Prostate gland (tissue), 2 donors: ENCODE results near the gene R3HDM2. TPM values are rescaled to one million over a fixed set of nuclear protein-coding genes. Genes with fewer than 3 reads are reported as not detected.

ENCODE experiments used
- DNase-seq: peaks from one replicate; pipeline ENCODE4 v3.0.0-alpha.2; 2019; ENCODE audit warnings: low spot score
- H3K27ac ChIP-seq, 2 donors: fragments of 200-600 bp; sonication (generic); 2 replicates each; pipeline ENCODE4 v1.5.1; 2017 to 2019
- H3K27me3 ChIP-seq: fragments of 200-600 bp; sonication (generic); replicated peaks from 2 replicates; pipeline ENCODE4 v1.5.1; 2019; ENCODE audit not compliant: insufficient read depth
- H3K36me3 ChIP-seq, 2 donors: fragments of 200-600 bp; sonication (generic); 1 replicate in 1 of 2; 2 replicates in 1 of 2; pipeline versions ENCODE4 v1.5.1 to v1.8.1; 2017 to 2019
- H3K4me1 ChIP-seq: fragments of 200-600 bp; sonication (generic); replicated peaks from 2 replicates; pipeline ENCODE4 v1.5.1; 2019
- H3K4me3 ChIP-seq, 2 donors: fragments of 200-600 bp; sonication (generic); 2 replicates each; pipeline ENCODE4 v1.5.1; 2017 to 2019
- H3K9me3 ChIP-seq: fragments of 200-600 bp; sonication (generic); 2 replicates; pipeline ENCODE4 v1.5.1; 2017
- POLR2A ChIP-seq: fragments of 450-650 bp; IDR thresholded peaks from one replicate; pipeline ENCODE4 v1.6.1; 2016; ENCODE audit warnings: antibody characterized with exemption, mild to moderate bottlenecking
- POLR2AphosphoS5 ChIP-seq: sonication (generic); formaldehyde crosslinking; IDR thresholded peaks from one replicate; pipeline ENCODE4 v1.6.1; 2017; ENCODE audit warnings: antibody characterized with exemption
- WGBS: methylation state at CpG from one replicate; pipeline ENCODE4 v1.1.5; 2018; 5-methylcytosine and 5-hydroxymethylcytosine counted together
- intact Hi-C: fragments of 100-400 bp; cut with DNase I; formaldehyde crosslinking; loops from one replicate; pipeline ENCODE4 v1.14.2; 2022
- total RNA-seq, 2 donors: library from RNA; depleted of rRNA; stranded (reverse); fragments of >200 nt; gene quantifications; one replicate each; pipeline ENCODE4 v1.1.0, GENCODE V29; 2016
- TF ChIP-seq, protein P1 (sequence below), 4 experiments: fragments of 200-600 bp in 2 of 4; fragments of 450-650 bp in 2 of 4; sonication (generic) in 2 of 4; IDR thresholded peaks; 1 replicate in 3 of 4; 2 replicates in 1 of 4; pipeline ENCODE4 v1.5.1; 2016 to 2019; ENCODE audit warnings: antibody characterized with exemption in 4 of 4, mild to moderate bottlenecking in 2 of 4, moderate library complexity in 2 of 4

Gene R3HDM2
- total RNA-seq, 2 donors from 2014 or later, result 38.7 to 80.9 TPM

DNA sequence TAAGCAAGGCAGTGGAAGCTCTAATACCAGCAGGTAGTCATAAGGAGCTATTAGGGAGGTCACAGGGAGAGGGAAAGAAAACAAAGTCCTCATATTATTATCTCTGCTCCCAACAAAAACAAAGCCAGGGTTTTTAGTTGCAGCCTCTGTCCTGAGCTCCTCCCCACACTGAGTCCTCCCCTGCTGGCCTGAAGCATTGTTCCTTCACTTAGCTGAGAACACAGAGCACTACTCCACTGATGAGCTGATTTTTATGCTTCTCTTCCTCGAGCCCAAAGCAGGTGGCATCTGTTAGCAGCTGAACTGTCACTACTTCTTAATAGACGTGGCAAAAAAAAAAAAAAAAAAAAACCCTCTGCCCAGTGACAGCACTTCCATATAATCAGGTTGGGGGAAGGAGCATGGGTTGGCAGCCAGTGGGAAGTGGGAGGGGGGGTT lies 169.4 kb downstream of the R3HDM2 start:
- H3K27ac ChIP-seq, result no peak overlapping the region
- TF ChIP-seq POLR2AphosphoS5 (no peak), POLR2A (no peak)
- TF ChIP-seq, protein P1, sequence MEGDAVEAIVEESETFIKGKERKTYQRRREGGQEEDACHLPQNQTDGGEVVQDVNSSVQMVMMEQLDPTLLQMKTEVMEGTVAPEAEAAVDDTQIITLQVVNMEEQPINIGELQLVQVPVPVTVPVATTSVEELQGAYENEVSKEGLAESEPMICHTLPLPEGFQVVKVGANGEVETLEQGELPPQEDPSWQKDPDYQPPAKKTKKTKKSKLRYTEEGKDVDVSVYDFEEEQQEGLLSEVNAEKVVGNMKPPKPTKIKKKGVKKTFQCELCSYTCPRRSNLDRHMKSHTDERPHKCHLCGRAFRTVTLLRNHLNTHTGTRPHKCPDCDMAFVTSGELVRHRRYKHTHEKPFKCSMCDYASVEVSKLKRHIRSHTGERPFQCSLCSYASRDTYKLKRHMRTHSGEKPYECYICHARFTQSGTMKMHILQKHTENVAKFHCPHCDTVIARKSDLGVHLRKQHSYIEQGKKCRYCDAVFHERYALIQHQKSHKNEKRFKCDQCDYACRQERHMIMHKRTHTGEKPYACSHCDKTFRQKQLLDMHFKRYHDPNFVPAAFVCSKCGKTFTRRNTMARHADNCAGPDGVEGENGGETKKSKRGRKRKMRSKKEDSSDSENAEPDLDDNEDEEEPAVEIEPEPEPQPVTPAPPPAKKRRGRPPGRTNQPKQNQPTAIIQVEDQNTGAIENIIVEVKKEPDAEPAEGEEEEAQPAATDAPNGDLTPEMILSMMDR (IDR thresholded peaks at IDR 0.05), result no peak
- no peak overlapping the region for H3K4me3 ChIP-seq
- peaks cover 3 to 17% of the 10 kb centered on the region in 2 donors for H3K36me3 ChIP-seq
- 31% methylated on average over 2 of the region's 2 CpGs for WGBS
- no peak for DNase-seq
- H3K27me3 ChIP-seq, result no peaks in the 10 kb centered on the region
- no peaks in the 10 kb centered on the region for H3K9me3 ChIP-seq
- intact Hi-C loops, result loop anchor here (5.0 kb wide), 1 partner anchor 191 kb away; no protein-coding TSS in a partner anchor
- H3K4me1 ChIP-seq, result no peaks in the 10 kb centered on the region

DNA sequence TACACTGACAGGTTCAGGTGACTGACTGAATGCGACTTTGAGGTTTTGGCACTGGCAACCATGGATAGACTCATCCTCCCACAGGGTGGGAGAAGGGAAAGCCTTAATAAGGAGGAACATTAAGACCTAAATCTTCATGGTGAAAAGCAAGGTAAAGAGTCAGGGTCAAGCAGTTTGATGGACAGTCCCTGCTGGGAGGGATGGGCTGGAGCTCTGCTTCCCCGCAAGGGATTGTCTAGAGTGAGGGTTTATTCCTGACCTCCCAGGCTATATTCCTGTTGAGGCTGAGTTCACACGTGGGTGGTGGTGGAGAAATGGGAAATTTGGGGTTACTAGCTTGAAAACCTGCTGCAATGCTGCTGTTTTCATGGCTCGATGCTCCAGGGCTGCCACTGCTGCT lies 170.5 kb downstream of the R3HDM2 start:
- H3K4me1 ChIP-seq, result no peaks in the 10 kb centered on the region
- no peak for DNase-seq
- WGBS, result 90% methylated on average over 4 of the region's 4 CpGs
- TF ChIP-seq, protein P1 (IDR thresholded peaks at IDR 0.05), result no peak
- TF ChIP-seq POLR2AphosphoS5 (no peak), POLR2A (no peak)
- no peaks in the 10 kb centered on the region for H3K9me3 ChIP-seq
- peaks cover 8 to 26% of the 10 kb centered on the region in 2 donors for H3K36me3 ChIP-seq
- no peak overlapping the region for H3K4me3 ChIP-seq
- no peaks in the 10 kb centered on the region for H3K27me3 ChIP-seq
- H3K27ac ChIP-seq, result no peak overlapping the region
- intact Hi-C loops, result loop anchor here (5.0 kb wide), 1 partner anchor 192 kb away; no protein-coding TSS in a partner anchor

DNA sequence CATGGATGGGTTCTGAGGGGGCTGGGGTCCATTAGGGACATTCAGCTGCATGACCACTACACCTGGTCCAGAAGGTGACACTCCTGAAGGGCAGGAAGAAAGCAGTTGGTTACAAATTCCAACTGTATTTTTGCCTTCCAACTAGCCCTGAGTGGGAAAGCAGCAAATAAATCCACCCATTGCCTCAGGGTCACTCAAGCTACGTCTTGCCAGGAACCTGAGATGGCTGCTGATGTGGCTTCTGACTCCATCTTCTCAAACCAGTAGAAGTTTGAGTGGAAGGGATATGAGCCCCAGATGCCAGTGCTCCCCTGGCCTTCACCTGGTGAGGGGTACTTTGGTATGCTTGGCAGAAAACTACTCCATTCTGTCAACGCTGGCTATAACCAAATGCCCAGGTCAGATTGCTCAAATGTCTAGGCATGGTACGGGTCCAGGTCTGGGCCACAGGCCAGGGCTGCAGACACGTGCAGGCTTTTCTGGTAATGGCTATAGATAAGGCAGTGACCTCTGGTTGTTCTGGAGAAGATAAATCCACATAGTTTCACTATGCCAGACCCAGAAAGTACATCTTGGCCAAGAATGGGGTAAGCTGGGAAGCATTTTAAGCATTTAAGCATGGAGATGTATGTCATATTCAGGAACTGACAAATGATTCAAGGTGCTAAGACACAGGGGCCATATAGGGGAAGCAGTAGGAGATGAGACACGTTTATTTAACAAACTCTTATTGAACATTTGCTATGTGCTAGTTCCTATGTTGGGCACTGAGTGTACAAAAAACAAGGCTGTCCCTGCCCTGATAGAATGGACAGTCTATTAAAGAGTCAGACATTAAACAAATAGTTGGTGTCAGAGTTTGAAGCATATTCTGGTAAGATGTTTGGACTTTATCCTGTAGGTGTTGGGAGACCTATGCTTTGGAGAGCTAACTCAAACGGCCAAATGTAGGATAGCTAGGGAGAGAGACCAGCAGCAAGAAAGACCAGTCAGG lies 171.6 kb downstream of the R3HDM2 start:
- no peaks in the 10 kb centered on the region for H3K9me3 ChIP-seq
- no peak overlapping the region for H3K27ac ChIP-seq
- no peak for TF ChIP-seq POLR2A
- no peak for TF ChIP-seq POLR2AphosphoS5
- TF ChIP-seq, protein P1 (IDR thresholded peaks at IDR 0.05), result no peak
- 78% methylated on average over 6 of the region's 6 CpGs for WGBS
- no peak for DNase-seq
- H3K27me3 ChIP-seq, result no peaks in the 10 kb centered on the region
- H3K4me1 ChIP-seq, result no peaks in the 10 kb centered on the region
- H3K36me3 ChIP-seq, result peaks cover 8 to 26% of the 10 kb centered on the region in 2 donors
- intact Hi-C loops, result no loop called here
- H3K4me3 ChIP-seq, result no peak overlapping the region

DNA sequence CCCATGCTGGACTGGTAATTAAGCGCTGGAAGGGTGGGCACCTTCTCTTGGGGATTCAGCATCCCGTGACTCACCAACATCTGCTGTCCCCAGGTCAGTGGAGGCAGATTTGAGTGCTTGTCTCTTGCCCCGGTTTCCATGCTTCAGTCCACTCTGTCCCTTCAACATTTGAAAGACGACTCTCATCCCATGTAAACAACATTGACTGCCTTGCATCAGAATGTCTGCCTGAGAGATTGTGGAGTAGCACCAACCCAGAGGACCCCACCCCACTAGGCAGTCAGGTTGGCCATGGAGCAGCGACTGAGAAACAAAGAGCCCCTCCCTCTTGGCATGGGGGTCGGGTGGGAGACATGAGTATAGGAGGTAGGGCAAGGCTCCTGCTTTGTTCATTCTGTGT lies 174.9 kb downstream of the R3HDM2 start:
- peaks cover 8 to 26% of the 10 kb centered on the region in 2 donors for H3K36me3 ChIP-seq
- TF ChIP-seq POLR2A (no peak), POLR2AphosphoS5 (no peak)
- TF ChIP-seq, protein P1 (IDR thresholded peaks at IDR 0.05), result no peak
- intact Hi-C loops, result no loop called here
- DNase-seq, result no peak
- no peak overlapping the region for H3K4me3 ChIP-seq
- H3K9me3 ChIP-seq, result no peaks in the 10 kb centered on the region
- no peak overlapping the region for H3K27ac ChIP-seq
- no peaks in the 10 kb centered on the region for H3K27me3 ChIP-seq
- WGBS, result 92% methylated on average over 6 of the region's 6 CpGs
- H3K4me1 ChIP-seq, result no peaks in the 10 kb centered on the region
